ENCODE data around the gene EDC3. TPM values are rescaled to one million over a fixed set of nuclear protein-coding genes. Genes with fewer than 3 reads are reported as not detected.

EDC3 gene
- total and polyA plus RNA-seq, 2 experiments from 2014 or later = 13.8 to 26.5 TPM

DNA sequence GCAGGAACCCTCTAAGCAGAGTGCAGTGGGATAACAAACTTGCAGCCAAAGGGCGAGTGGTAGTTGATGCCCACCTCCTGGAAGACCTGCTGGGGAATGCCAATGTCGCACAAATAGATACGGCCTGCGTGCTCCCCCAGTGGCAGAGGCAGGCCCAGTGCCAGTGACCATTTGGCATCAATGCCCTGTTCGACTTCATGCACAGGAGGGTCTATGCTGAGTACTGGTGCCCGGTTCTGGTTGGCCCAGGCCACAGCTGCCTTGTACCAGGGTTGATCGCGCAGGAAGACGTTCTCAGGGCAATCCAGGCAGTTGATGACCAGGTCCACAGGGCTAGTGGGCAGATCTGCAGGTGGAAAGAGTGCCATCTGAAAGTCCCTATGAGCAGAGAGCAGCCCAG lies 63.2 kb downstream of the EDC3 start (continued):
- TF ChIP-seq ZNF462 (CRISPR knock-in tag; IDR thresholded peaks at IDR 0.05) (no peak), NANOG (IDR thresholded peaks at IDR 0.05; ENCODE audit: borderline replicate concordance) (no peak), ZNF331 (CRISPR knock-in tag; IDR thresholded peaks at IDR 0.05; ENCODE audit: low read depth) (no peak), EZH2 (IDR thresholded peaks at IDR 0.05; ENCODE audit: low read depth, unreplicated experiment) (no peak)
- TF ChIP-seq, protein P1, sequence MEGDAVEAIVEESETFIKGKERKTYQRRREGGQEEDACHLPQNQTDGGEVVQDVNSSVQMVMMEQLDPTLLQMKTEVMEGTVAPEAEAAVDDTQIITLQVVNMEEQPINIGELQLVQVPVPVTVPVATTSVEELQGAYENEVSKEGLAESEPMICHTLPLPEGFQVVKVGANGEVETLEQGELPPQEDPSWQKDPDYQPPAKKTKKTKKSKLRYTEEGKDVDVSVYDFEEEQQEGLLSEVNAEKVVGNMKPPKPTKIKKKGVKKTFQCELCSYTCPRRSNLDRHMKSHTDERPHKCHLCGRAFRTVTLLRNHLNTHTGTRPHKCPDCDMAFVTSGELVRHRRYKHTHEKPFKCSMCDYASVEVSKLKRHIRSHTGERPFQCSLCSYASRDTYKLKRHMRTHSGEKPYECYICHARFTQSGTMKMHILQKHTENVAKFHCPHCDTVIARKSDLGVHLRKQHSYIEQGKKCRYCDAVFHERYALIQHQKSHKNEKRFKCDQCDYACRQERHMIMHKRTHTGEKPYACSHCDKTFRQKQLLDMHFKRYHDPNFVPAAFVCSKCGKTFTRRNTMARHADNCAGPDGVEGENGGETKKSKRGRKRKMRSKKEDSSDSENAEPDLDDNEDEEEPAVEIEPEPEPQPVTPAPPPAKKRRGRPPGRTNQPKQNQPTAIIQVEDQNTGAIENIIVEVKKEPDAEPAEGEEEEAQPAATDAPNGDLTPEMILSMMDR (conservative IDR thresholded peaks at IDR 0.05; ENCODE audit: low read depth in 2 of 2) = no peak

GRCh38 chr15:74631935-74632560 lies 63.8 kb downstream of the EDC3 start:
- ATAC-seq = peak; percentile 85
- TF ChIP-seq, protein P1 (conservative IDR thresholded peaks at IDR 0.05; ENCODE audit: low read depth in 2 of 2) = peak; percentile 89 to 92
- TF ChIP-seq CREB1 (CRISPR knock-in tag; IDR thresholded peaks at IDR 0.05; ENCODE audit: low read depth) = no peak
- H3K4me3 Mint-ChIP-seq = no peak overlapping the region; the same call in 2 of the 3 replicates
- Histone ChIP-seq H3K4me2 (no peak overlapping the region), H3K36me3 (ENCODE audit: insufficient read depth) (peaks cover 19% of the 10 kb centered on the region; the same call in 1 of the 2 replicates), H2AFZ (no peak overlapping the region), H3K4me3 (no peak overlapping the region), H4K20me1 (replicated peaks; ENCODE audit: insufficient read depth) (peaks cover 8% of the 10 kb centered on the region), H3K27me3 (ENCODE audit: insufficient read depth) (no peaks in the 10 kb centered on the region), H3K79me2 (replicated peaks; ENCODE audit: insufficient read depth) (0 out of 2 replicates have a peak, but pooled peaks cover 5% of the 10 kb centered on the region), H3K27ac (ENCODE audit: low read depth) (no peak overlapping the region), H3F3A (replicated peaks; ENCODE audit: low read depth) (0 out of 2 replicates have a peak, but pooled peaks cover 7% of the 10 kb centered on the region), H3K4me1 (ENCODE audit: insufficient read depth) (no peaks in the 10 kb centered on the region), H3K9me2 (ENCODE audit: insufficient read depth) (no peaks in the 10 kb centered on the region)
- H3K9me3 Mint-ChIP-seq = no peaks in the 10 kb centered on the region
- H3K27me3 Mint-ChIP-seq (ENCODE audit: insufficient read depth, low read depth, poor library complexity) = peaks cover 12% of the 10 kb centered on the region
- DNase-seq (ENCODE audit: low spot score) = peak; percentile 78
- H3K4me1 Mint-ChIP-seq = no peaks in the 10 kb centered on the region
- peaks cover 43% of the 10 kb centered on the region for H3K36me3 Mint-ChIP-seq (ENCODE audit: low read depth)
- H3K27ac Mint-ChIP-seq = no peak overlapping the region

Data from GM23338 (cell line).